Measurements from ENCODE around the gene SLC6A13. TPM values are rescaled to one million over a fixed set of nuclear protein-coding genes. Genes with fewer than 3 reads are reported as not detected.

SLC6A13 gene
- polyA plus RNA-seq, 1 donor (not counting 4 experiments of a cell fraction or from before 2014, with no cell fraction given) = 0.33 TPM

- no peak overlapping the region for H3K4me3 ChIP-seq (ENCODE audit: control insufficient read depth in 2 of 3, extremely low read depth in 1 of 3, insufficient read depth in 2 of 3, low read depth in 1 of 3, low read length in 3 of 3)
- DNase-seq (ENCODE audit: low read depth, low spot score) (no peak), FAIRE-seq (no peak)
- H3K4me2 ChIP-seq (ENCODE audit: control insufficient read depth, extremely low read depth, insufficient read depth, low read depth, low read length) = no peak overlapping the region
- no peak overlapping the region for H3K27ac ChIP-seq (ENCODE audit: control insufficient read depth, insufficient read depth, low read length)
- no peaks in the 10 kb centered on the region for H3K36me3 ChIP-seq (ENCODE audit: control insufficient read depth in 2 of 2, extremely low read depth in 1 of 2, insufficient read depth in 2 of 2, low read length in 2 of 2)
- no peaks in the 10 kb centered on the region for H3K79me2 ChIP-seq (ENCODE audit: control insufficient read depth, insufficient read depth, low read length)
- H3K9me3 ChIP-seq (ENCODE audit: control insufficient read depth, low read depth, low read length) = no peaks in the 10 kb centered on the region
- no peaks in the 10 kb centered on the region for H4K20me1 ChIP-seq (ENCODE audit: control insufficient read depth, extremely low read depth, insufficient read depth, low read length)
- no peak overlapping the region for H2AFZ ChIP-seq (ENCODE audit: control insufficient read depth, low read length)
- no peaks in the 10 kb centered on the region for H3K4me1 ChIP-seq (ENCODE audit: control insufficient read depth, extremely low read depth, insufficient read depth, low read length)
- H3K27me3 ChIP-seq (ENCODE audit: control insufficient read depth, extremely low read depth, insufficient read depth, low read length) = no peaks in the 10 kb centered on the region
- no peaks in the 10 kb centered on the region for H3K9me1 ChIP-seq (ENCODE audit: control insufficient read depth, extremely low read depth, insufficient read depth, low read length)
- TF ChIP-seq, protein P1, sequence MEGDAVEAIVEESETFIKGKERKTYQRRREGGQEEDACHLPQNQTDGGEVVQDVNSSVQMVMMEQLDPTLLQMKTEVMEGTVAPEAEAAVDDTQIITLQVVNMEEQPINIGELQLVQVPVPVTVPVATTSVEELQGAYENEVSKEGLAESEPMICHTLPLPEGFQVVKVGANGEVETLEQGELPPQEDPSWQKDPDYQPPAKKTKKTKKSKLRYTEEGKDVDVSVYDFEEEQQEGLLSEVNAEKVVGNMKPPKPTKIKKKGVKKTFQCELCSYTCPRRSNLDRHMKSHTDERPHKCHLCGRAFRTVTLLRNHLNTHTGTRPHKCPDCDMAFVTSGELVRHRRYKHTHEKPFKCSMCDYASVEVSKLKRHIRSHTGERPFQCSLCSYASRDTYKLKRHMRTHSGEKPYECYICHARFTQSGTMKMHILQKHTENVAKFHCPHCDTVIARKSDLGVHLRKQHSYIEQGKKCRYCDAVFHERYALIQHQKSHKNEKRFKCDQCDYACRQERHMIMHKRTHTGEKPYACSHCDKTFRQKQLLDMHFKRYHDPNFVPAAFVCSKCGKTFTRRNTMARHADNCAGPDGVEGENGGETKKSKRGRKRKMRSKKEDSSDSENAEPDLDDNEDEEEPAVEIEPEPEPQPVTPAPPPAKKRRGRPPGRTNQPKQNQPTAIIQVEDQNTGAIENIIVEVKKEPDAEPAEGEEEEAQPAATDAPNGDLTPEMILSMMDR (optimal IDR thresholded peaks at IDR 0.05 in 1 of 3, IDR thresholded peaks at IDR 0.05 in 1 of 3, conservative IDR thresholded peaks at IDR 0.05 in 1 of 3; ENCODE audit: extremely low read depth in 1 of 3, insufficient read depth in 2 of 3, low read length in 3 of 3) = no peak
- TF ChIP-seq EZH2 (IDR thresholded peaks at IDR 0.05; ENCODE audit: low read length) = no peak
- no peak overlapping the region for H3K9ac ChIP-seq (ENCODE audit: control insufficient read depth, extremely low read depth, insufficient read depth, low read length)
- dilution Hi-C loops (cut with MboI; ENCODE audit: extremely low pct_ligation_motif_present, low sequenced_read_pairs) = no loop called here
Observed at GRCh38 chr12:238116-238515, 24.5 kb downstream of the SLC6A13 start.

GRCh38 chr12:237026-237815 is 25.4 kb downstream of the SLC6A13 start:
- Histone ChIP-seq H3K9me1 (ENCODE audit: control insufficient read depth, extremely low read depth, insufficient read depth, low read length) (no peaks in the 10 kb centered on the region), H3K9ac (ENCODE audit: control insufficient read depth, extremely low read depth, insufficient read depth, low read length) (no peak overlapping the region), H3K27ac (ENCODE audit: control insufficient read depth, insufficient read depth, low read length) (no peak overlapping the region), H3K36me3 (ENCODE audit: control insufficient read depth in 2 of 2, extremely low read depth in 1 of 2, insufficient read depth in 2 of 2, low read length in 2 of 2) (no peaks in the 10 kb centered on the region), H3K9me3 (ENCODE audit: control insufficient read depth, low read depth, low read length) (no peaks in the 10 kb centered on the region), H4K20me1 (ENCODE audit: control insufficient read depth, extremely low read depth, insufficient read depth, low read length) (no peaks in the 10 kb centered on the region), H3K27me3 (ENCODE audit: control insufficient read depth, extremely low read depth, insufficient read depth, low read length) (no peaks in the 10 kb centered on the region), H3K79me2 (ENCODE audit: control insufficient read depth, insufficient read depth, low read length) (no peaks in the 10 kb centered on the region), H3K4me1 (ENCODE audit: control insufficient read depth, extremely low read depth, insufficient read depth, low read length) (no peaks in the 10 kb centered on the region), H3K4me2 (ENCODE audit: control insufficient read depth, extremely low read depth, insufficient read depth, low read depth, low read length) (no peak overlapping the region), H2AFZ (ENCODE audit: control insufficient read depth, low read length) (no peak overlapping the region), H3K4me3 (ENCODE audit: control insufficient read depth in 2 of 3, extremely low read depth in 1 of 3, insufficient read depth in 2 of 3, low read depth in 1 of 3, low read length in 3 of 3) (no peak overlapping the region)
- no peak for TF ChIP-seq EZH2 (IDR thresholded peaks at IDR 0.05; ENCODE audit: low read length)
- TF ChIP-seq, protein P1 (optimal IDR thresholded peaks at IDR 0.05 in 1 of 3, IDR thresholded peaks at IDR 0.05 in 1 of 3, conservative IDR thresholded peaks at IDR 0.05 in 1 of 3; ENCODE audit: extremely low read depth in 1 of 3, insufficient read depth in 2 of 3, low read length in 3 of 3) = no peak
- no peak for DNase-seq (ENCODE audit: low read depth, low spot score)
- no peak for FAIRE-seq
- dilution Hi-C loops (cut with MboI; ENCODE audit: extremely low pct_ligation_motif_present, low sequenced_read_pairs) = no loop called here

Measured in keratinocyte (primary cell).